ENCODE measurements around the gene PLXNB3.

The PLXNB3 gene

GRCh38 chrX:153775293-153776119 is 11.5 kb downstream of the PLXNB3 start:
- DNase-seq = no peak

GRCh38 chrX:153776120-153776599 is 12.1 kb downstream of the PLXNB3 start:
- DNase-seq = no peak

GRCh38 chrX:153776611-153777045 is 12.6 kb downstream of the PLXNB3 start:
- no peak for DNase-seq

- DNase-seq = no peak
Observed at GRCh38 chrX:153777261-153778090, 13.4 kb downstream of the PLXNB3 start.

- no peak for DNase-seq
Observed at GRCh38 chrX:153778181-153778580, 14.1 kb downstream of the PLXNB3 start.

GRCh38 chrX:153778684-153779101 is 14.6 kb downstream of the PLXNB3 start:
- no peak for DNase-seq

- no peak for DNase-seq
Observed at GRCh38 chrX:153779891-153780677, 16.0 kb downstream of the PLXNB3 start.

- no peak for DNase-seq
Observed at GRCh38 chrX:153780678-153781427, 16.8 kb downstream of the PLXNB3 start, which contains the start of gene SRPK3. TSS of gene SRPK3 (plus strand) at chrX:153781041. CDS start at chrX:153781087, 46 bp downstream.

GRCh38 chrX:153781428-153782047 is 17.5 kb downstream of the PLXNB3 start:
- DNase-seq = no peak

- DNase-seq = peak; percentile 58
Observed at GRCh38 chrX:153782313-153782712, 18.3 kb downstream of the PLXNB3 start.

- no peak for DNase-seq
Observed at GRCh38 chrX:153782871-153783270, 18.8 kb downstream of the PLXNB3 start.

GRCh38 chrX:153783378-153784013 is 19.4 kb downstream of the PLXNB3 start:
- no peak for DNase-seq

GRCh38 chrX:153784325-153784967 is 20.4 kb downstream of the PLXNB3 start:
- DNase-seq = no peak

- DNase-seq = no peak
Observed at GRCh38 chrX:153786669-153787068, 22.6 kb downstream of the PLXNB3 start.

GRCh38 chrX:153789654-153790053 is 25.6 kb downstream of the PLXNB3 start:
- DNase-seq = no peak

- DNase-seq = no peak
Observed at GRCh38 chrX:153791104-153791852, 27.2 kb downstream of the PLXNB3 start.

- no peak for DNase-seq
Observed at GRCh38 chrX:153792368-153792767, 28.3 kb downstream of the PLXNB3 start.

GRCh38 chrX:153793291-153793690 is 29.2 kb downstream of the PLXNB3 start:
- DNase-seq = no peak

GRCh38 chrX:153794018-153794896 is 30.2 kb downstream of the PLXNB3 start, which contains the start of the genes IDH3G and SSR4:
TSS of gene IDH3G (minus strand) at chrX:153794375. CDS start at chrX:153794326, 49 bp downstream.
TSS of gene SSR4 (plus strand) at chrX:153794668. CDS start at chrX:153794688, 20 bp downstream.
- peak; percentile 61 for DNase-seq
